ENCODE results near the gene ILK.

Gene ILK

GRCh38 chr11:6638429-6638828 lies 34.9 kb downstream of the ILK start:
- DNase-seq: no peak

GRCh38 chr11:6640036-6640984 lies 36.7 kb downstream of the ILK start:
- no peak for DNase-seq

DNA sequence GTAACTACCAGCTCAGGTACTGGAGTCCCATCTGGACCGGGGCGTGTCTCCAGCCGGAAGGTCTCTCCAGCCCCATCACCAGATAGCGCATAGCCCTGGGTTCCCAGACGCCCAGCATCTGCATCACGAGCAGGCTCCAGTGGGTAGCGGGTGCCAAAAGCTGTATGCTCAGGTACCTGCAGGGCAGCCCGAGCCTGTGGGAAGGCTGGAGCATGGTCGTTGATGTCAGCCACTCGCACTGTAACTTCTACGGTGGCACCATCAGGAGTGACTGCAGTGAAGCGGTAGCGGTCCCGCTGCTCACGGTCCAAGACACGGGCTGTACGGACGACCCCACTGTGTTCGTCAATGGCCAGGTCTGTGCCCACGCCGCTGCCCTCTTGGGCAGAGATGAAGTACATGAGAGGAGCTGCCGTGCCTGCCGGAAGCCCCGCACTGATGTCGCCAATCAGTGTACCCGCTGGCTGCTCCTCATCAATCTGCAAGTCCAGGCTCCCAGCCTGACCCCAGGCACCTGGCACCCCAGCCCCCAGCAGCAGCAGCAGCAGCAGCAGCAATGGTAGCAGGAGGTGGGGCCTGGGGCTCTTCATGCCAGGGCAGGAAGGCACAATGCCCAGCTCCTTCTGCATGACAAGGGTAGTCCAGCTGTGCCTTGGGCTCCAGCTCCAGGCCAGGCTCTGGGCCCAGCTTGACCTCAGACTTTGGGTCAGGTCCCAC lies 37.6 kb downstream of the ILK start:
- no peak for DNase-seq

DNA sequence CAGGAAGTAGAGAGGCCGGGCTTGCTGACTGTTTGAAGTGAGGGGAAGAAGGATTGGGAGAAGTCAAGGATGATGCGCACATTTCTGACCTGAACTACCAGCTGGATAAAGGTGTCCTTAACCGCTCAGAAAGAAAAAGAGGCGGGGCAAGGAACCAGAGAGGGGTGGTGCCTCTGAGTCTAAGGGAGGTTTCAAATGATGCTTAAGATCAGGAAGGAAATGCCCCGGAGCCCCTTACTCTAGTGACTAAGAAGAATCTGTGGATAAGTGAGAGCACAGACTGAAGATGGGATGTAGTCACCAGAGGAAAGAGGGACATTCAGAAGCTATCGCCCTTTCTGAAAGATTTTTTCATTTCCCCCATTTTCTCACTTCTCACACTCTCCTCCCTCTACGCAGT lies 39.4 kb downstream of the ILK start:
- no peak for DNase-seq

- no peak for DNase-seq
These were observed 42.5 kb downstream of the ILK start for GRCh38 chr11:6646071-6646470.

DNA sequence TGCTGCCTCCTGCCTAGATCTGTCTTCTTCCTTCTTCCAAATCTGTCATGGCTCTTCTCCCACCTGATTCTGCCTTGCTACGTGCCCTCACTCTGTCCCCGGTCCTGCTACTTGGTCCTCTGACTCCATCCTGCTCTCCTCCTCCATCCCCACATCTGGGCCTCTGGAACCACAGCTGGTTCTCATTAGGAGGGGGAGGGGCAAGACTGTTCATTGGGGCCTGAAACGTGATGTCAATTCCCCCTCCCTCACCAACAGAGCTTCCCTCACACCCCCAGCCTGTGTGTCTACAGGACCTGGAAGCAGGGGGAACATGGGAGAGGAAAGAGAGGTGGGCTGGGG lies 43.0 kb downstream of the ILK start:
- no peak for DNase-seq

GRCh38 chr11:6646918-6647679 lies 43.5 kb downstream of the ILK start:
- no peak for DNase-seq

GRCh38 chr11:6647836-6648235 lies 44.3 kb downstream of the ILK start:
- no peak for DNase-seq

- DNase-seq: no peak
These were observed 44.9 kb downstream of the ILK start for GRCh38 chr11:6648501-6648900.

GRCh38 chr11:6650104-6650503 lies 46.5 kb downstream of the ILK start:
- no peak for DNase-seq

DNA sequence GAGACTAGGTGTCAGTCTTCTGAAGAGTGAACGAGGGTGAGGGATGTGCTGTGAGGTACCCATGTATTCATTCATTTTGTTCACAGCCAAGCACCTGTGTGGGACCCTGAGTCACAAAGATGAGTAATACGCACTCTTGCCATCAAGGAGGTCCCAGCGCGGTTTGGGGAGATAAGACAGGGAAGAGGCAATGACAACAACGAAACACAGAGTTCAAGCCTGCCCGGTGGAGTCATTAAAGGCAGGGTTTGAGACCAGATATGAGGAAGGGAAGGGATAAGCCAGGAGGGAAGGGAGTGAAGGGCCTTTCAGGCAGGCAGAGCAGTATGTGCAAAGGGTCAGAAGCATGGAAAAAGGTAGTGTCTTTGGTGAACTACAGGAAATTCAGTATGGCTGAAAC lies 47.4 kb downstream of the ILK start:
- DNase-seq: no peak

- no peak for DNase-seq
These were observed 48.6 kb downstream of the ILK start for GRCh38 chr11:6652182-6652581.

- no peak for DNase-seq
These were observed 49.5 kb downstream of the ILK start for GRCh38 chr11:6653097-6653496.

- DNase-seq: no peak
These were observed 50.1 kb downstream of the ILK start for GRCh38 chr11:6653656-6654055.

- no peak for DNase-seq
These were observed 50.9 kb downstream of the ILK start for GRCh38 chr11:6654281-6655019.

GRCh38 chr11:6655020-6655789 lies 51.6 kb downstream of the ILK start:
- DNase-seq: peak; percentile 53

- peak; percentile 53 for DNase-seq
These were observed 52.4 kb downstream of the ILK start, which contains the start of gene DCHS1 for GRCh38 chr11:6655790-6656583. DCHS1 (minus strand) TSS chr11:6655809; CDS start chr11:6641613, 14,196 bp downstream.

DNA sequence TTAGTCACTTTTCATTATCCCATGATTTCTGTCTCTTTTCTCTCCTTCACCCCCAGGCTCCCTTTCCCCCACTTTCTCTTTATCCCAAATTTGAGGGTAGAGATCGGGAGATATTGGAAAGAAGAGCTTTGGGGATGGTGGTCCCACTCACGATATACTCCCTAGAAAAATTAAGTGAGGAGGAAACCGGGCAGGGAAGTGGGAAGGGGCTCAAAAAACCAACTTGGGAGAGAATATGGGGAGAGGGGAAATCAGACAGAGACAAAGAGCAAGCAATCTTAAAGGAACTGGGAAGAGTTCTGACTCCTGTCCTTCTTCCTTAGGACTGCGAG lies 53.0 kb downstream of the ILK start:
- DNase-seq: no peak

DNA sequence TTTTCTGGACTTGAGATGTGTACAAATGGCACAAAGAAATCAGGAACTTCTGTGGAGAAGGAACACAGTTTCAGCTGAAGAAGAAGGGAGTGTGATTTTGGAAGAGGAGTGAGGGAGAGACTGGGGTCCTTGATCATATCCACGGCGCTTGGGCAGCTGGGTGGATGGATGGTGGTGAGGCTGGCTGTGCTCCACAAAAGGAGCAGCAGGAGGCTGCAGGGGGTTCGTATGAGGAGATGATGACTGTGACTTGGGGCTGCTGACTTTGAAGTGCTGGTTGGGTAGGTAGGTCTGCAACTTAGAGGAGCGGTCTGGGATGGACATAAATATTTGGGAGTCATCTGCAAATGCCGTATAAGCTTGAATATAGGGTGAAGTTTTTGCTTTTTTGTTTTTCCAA lies 53.4 kb downstream of the ILK start:
- peak; percentile 20 for DNase-seq

DNA sequence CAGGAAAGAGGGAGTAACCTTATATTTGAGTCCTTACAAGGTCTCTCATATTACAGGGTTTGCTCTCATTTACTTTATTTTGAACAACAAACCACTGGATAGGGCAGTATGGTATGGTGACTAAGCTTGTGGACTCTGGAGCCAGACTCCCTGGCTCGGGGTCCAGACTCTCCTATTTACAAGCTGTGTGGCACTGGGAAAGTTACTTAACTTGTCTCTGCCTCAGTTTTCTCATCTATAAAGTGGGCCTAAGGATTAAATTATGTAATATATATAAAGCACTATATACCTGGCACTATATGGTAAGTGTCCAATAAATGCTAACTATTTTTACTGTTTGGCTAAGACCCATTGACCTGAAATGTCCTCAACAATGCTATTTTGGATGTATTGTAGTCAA lies 53.8 kb downstream of the ILK start:
- no peak for DNase-seq

- DNase-seq: no peak
These were observed 55.1 kb downstream of the ILK start for GRCh38 chr11:6658647-6659046.
